T-helper 17 cell (primary cell): ENCODE results near the gene ZDHHC12. TPM values are rescaled to one million over a fixed set of nuclear protein-coding genes. Genes with fewer than 3 reads are reported as not detected.

Source experiments
- ATAC-seq: fragments of 150-1000 bp; cut with Tn5 transposase; 2 replicates; pipeline ENCODE4 v1.10.0; 2021; ENCODE audit warnings: mild to moderate bottlenecking, moderate library complexity
- DNase-seq, 3 donors: peaks; one replicate each; pipeline versions ENCODE4 v3.0.0 to v3.0.0-alpha.2; 2020 to 2021
- H3K9me3 ChIP-seq: one replicate; pipeline ENCODE4 v1.7.0; 2013; ENCODE audit warnings: low read length, mild to moderate bottlenecking; ENCODE audit not compliant: control insufficient read depth, poor library complexity, severe bottlenecking
- H3K27ac Mint-ChIP-seq: one replicate; pipeline ENCODE4 v1.8.0; 2022; ENCODE audit warnings: mild to moderate bottlenecking, moderate library complexity, mixed read lengths
- H3K27me3 Mint-ChIP-seq: one replicate; pipeline ENCODE4 v1.8.0; 2022; ENCODE audit warnings: mixed read lengths
- H3K36me3 Mint-ChIP-seq: one replicate; pipeline ENCODE4 v1.8.0; 2022; ENCODE audit warnings: low read depth, mixed read lengths
- H3K4me1 Mint-ChIP-seq: one replicate; pipeline ENCODE4 v1.8.0; 2022; ENCODE audit warnings: mild to moderate bottlenecking, mixed read lengths
- H3K4me3 Mint-ChIP-seq: one replicate; pipeline ENCODE4 v1.8.0; 2022; ENCODE audit warnings: mild to moderate bottlenecking, moderate library complexity, mixed read lengths
- total RNA-seq, 4 donors: library from RNA in 2 of 4; stranded (reverse) in 2 of 4; gene quantifications; one replicate each; pipeline ENCODE4 v1.2.3 and lab custom pipeline; 2022 to 2026

The ZDHHC12 gene
- total RNA-seq, 2 donors from 2014 or later, result 23.5 to 26.9 TPM

DNA sequence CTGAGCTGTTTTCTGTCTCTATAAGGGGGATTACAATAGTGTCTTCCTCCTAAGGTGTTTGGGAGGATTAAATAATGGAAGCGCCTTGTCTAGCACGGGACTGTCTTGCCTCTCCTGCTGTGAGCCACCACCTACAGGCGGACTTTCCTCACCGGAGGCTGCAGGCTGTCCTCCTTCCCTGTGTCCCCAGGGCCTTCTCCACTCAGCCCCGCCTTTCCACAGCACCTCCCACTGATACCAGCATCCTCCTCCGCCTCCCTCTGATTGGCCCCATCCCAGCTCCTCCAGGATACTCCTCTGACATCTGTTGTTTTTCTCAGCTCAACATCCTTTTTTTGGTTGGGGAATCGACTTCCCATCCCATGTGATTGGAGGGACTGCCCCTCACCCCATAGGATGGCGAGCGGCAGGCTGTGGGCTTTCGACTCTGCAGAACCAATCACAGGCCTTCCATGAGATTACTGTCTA lies 851 bp upstream of the ZDHHC12 start:
- Mint-ChIP-seq H3K4me3 (peak overlapping the region; percentile 95), H3K36me3 (no peaks in the 10 kb centered on the region), H3K27ac (peak overlapping the region; percentile 93), H3K27me3 (no peaks in the 10 kb centered on the region), H3K4me1 (peaks cover 34% of the 10 kb centered on the region)
- DNase-seq (peak in 1 of 3 donors; percentile 41), ATAC-seq (peak; percentile 4)
- no peaks in the 10 kb centered on the region for H3K9me3 ChIP-seq

DNA sequence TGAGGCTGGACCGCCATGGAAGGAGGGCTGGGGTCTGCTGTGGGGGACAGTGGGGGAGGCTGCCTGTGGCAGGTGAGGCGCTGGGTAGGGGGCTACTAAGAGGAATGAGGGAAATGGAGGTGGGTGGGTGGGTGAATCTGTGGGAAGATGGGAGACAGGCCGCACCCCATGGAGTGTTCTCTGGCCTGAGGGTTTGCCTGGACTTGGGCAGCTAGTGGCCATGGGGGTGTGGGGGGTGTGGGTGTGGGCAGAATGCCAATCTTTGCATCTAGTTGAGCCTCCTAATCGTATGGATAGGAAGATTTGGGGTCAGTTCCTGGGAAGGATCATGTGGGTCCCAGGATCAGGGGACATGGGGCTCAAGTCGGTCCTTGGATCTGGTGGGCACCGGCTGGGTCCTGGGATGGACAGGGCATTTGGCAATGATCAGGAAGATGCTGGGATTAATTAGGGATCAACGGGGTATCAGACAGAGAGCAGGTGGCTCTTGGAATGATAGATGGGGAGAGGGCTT lies 518 bp downstream of the ZDHHC12 start:
- no peaks in the 10 kb centered on the region for H3K36me3 Mint-ChIP-seq
- ATAC-seq, result no peak
- peaks cover 34% of the 10 kb centered on the region for H3K4me1 Mint-ChIP-seq
- peak overlapping the region; percentile 93 for H3K27ac Mint-ChIP-seq
- no peak for DNase-seq
- H3K4me3 Mint-ChIP-seq, result peak overlapping the region; percentile 95
- H3K27me3 Mint-ChIP-seq, result no peaks in the 10 kb centered on the region
- no peaks in the 10 kb centered on the region for H3K9me3 ChIP-seq

DNA sequence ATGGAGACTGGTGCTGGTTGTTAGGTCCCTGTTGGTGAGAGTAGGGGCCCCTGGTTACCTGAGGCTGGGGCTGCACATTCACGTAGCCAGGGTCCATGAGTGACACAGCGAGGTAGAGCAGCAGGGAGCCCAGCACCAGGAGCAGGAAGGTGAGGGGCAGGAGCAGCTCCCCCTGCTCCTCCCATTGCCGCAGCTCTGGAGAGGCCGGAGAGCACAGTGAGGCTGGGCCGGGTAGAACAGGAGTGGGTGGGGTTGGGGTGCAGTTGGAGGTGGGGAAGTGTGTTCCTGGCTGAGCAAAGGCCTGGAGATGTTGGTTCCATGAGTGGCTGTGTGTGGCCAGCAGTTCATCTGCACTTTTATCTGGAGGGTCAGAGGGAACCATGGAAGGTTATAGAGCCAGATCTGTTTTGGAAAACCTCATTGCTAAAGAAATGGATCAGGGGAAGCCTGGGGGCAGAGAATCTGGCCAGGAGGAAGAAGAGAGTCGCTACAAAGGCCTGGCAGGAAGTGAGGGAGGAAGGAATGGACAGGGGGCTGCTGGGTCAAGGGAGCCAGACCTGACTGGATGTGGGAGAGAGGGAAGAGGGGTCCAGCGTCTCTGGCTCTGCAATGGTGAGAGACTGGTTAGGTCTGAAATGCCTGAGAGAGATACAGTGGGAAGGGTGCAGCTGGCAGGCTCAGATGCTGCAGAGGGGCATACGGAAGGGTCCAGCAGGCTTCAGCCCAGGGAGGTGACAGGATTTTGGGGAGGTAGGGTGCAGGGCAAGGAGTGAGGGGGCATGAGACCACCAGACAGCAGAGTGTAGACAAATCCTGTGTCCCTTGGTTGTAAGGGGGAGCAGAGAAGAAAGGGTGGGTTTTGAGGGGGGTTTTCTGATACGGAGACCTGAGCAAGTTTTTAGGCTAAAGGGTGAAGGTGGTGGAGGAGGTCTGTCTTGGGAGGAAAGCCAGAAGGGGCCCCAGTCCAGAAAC lies 1.3 kb downstream of the ZDHHC12 start:
- DNase-seq (no peak), ATAC-seq (no peak)
- peak overlapping the region; percentile 93 for H3K27ac Mint-ChIP-seq

DNA sequence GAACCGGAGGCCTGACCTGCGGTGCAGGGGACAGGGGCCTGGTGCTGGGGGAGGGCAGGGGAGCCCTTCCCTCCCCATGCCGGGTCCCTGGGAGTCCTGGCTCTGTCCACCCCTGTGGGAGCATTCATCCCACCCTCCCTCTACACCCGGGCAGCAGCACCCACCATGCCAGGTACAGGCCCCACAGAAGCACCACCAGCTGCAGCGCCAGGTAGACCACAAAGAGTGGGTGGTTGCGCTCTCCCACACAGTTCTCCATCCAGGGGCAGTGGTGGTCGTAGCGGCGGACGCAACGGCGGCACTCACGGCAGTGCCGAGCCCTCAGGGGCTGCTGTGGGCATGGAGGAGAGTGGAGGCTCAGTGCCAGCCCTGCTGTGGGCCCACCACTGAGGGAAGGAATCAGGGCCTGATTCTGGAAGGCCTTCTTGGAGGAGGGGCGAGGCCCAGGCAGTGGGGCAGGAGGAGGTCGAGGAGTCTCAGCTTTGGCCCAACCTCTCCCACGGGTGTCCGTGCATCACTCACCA lies 2.4 kb downstream of the ZDHHC12 start:
- Mint-ChIP-seq H3K27me3 (no peaks in the 10 kb centered on the region), H3K4me3 (peak overlapping the region; percentile 95), H3K4me1 (peaks cover 28% of the 10 kb centered on the region), H3K36me3 (no peaks in the 10 kb centered on the region), H3K27ac (no peak overlapping the region)
- DNase-seq, result no peak
- H3K9me3 ChIP-seq, result no peaks in the 10 kb centered on the region
- no peak for ATAC-seq

More for the DNA sequence above, 1.3 kb downstream of the ZDHHC12 start:
- peaks cover 30% of the 10 kb centered on the region for H3K4me1 Mint-ChIP-seq
- peak overlapping the region; percentile 95 for H3K4me3 Mint-ChIP-seq
- no peaks in the 10 kb centered on the region for H3K9me3 ChIP-seq
- H3K36me3 Mint-ChIP-seq, result no peaks in the 10 kb centered on the region
- H3K27me3 Mint-ChIP-seq, result no peaks in the 10 kb centered on the region

DNA sequence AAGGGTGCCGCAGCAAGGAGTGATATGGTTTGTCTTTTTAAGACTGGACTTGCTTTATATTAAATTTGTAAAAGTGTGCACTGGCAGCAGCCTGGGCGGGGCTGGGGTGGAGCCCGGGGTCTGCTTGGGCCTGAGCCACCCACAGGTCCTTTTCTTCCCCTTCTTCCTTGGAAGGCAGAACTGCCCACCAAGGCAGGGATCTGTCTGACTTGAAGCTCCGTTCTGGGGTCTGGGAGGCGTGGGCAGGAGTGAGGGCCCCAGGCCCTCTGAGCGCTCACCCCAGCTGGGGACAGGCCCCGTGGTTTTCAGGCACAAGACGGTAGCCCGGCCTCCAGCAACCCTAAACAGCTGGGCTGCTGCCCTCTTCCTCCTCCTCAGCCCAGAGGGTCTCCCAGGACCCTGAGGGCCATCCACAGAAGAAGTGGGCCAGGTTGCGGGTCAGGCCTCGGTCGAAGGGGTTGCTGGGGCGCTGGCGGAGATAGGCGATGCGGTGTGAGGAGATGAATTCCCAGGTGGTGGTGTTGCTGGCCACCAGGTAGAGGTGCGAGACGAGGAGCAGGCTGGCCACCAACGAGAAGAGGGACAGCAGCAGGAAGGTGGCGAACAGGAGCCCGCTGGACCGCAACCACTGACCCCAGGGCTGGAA lies 3.0 kb downstream of the ZDHHC12 start:
- Mint-ChIP-seq H3K27ac (peak overlapping the region; percentile 61), H3K36me3 (no peaks in the 10 kb centered on the region), H3K4me3 (no peak overlapping the region), H3K4me1 (peaks cover 27% of the 10 kb centered on the region), H3K27me3 (no peaks in the 10 kb centered on the region)
- no peaks in the 10 kb centered on the region for H3K9me3 ChIP-seq
- no peak for DNase-seq
- ATAC-seq, result no peak

DNA sequence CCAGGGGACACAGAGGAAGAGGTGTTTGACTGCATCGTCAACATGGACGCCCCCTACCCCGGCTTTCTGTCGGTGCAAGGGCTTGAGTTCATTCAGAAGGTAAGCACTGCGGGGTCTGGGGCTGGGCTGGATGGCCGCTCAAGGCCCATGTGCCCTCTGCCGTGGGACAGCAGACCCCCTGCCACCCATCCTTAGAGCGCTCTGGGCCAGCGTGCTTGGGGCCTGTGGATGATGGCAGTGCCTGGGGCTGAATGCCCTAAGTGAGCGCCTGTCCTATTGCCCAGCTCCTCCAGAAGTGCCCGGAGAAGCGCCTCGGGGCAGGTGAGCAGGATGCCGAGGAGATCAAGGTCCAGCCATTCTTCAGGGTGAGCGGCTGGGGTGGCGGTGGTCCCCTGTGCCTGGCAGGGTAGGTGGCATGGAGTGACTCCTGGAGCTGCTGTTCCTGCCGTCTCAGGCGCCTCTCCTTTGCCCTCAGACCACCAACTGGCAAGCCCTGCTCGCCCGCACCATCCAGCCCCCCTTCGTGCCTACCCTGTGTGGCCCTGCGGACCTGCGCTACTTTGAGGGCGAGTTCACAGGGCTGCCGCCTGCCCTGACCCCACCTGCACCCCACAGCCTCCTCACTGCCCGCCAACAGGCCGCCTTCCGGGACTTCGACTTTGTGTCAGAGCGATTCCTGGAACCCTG lies 3.9 kb downstream of the ZDHHC12 start:
- no peaks in the 10 kb centered on the region for H3K9me3 ChIP-seq
- Mint-ChIP-seq H3K4me1 (peaks cover 24% of the 10 kb centered on the region), H3K36me3 (no peaks in the 10 kb centered on the region), H3K27me3 (no peaks in the 10 kb centered on the region), H3K27ac (no peak overlapping the region), H3K4me3 (no peak overlapping the region)
- ATAC-seq (no peak), DNase-seq (no peak)

DNA sequence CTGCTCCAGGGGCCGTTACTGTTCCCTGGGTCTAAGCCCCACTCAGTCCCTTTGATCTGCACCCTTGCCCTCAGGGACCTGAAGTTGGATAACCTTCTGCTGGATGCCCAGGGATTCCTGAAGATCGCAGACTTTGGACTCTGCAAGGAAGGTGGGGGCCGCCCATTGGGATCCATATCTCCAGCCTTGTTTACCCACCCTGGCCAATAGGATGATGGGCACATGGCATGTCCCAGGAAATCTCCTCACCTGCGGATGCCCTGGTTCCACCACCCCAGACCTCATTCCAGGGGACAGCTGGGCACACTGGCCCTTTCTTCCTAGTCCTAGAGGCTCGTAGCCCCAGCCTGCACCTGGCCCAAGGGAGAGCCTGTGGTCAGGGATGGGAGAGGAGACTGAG lies 5.5 kb downstream of the ZDHHC12 start:
- no peak overlapping the region for H3K27ac Mint-ChIP-seq
- no peaks in the 10 kb centered on the region for H3K36me3 Mint-ChIP-seq
- DNase-seq (no peak), ATAC-seq (no peak)
- no peaks in the 10 kb centered on the region for H3K27me3 Mint-ChIP-seq
- no peak overlapping the region for H3K4me3 Mint-ChIP-seq
- peaks cover 13% of the 10 kb centered on the region for H3K4me1 Mint-ChIP-seq
- H3K9me3 ChIP-seq, result no peaks in the 10 kb centered on the region

DNA sequence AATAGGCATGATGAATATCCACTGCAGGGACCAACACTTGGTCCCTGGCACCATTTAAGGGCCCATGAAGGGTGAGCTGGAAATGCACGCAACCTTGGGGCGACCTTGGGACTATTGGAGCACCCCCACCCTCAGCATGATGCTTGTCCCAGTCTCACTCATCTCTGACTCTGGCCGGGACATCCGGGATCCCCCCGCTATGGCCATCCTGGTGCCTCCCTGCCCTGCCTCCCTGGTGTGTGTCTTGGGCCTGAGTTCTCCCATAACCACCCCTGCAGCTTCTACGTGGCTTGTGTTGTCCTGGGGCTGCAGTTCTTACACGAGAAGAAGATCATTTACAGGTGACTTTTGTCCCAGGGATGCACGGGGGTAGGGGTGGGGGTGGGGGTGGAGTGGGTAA lies 5.9 kb downstream of the ZDHHC12 start:
- H3K4me3 Mint-ChIP-seq, result peak overlapping the region; percentile 31
- no peaks in the 10 kb centered on the region for H3K9me3 ChIP-seq
- no peaks in the 10 kb centered on the region for H3K36me3 Mint-ChIP-seq
- ATAC-seq (no peak), DNase-seq (no peak)
- no peaks in the 10 kb centered on the region for H3K27me3 Mint-ChIP-seq
- peaks cover 8% of the 10 kb centered on the region for H3K4me1 Mint-ChIP-seq
- H3K27ac Mint-ChIP-seq, result no peak overlapping the region

DNA sequence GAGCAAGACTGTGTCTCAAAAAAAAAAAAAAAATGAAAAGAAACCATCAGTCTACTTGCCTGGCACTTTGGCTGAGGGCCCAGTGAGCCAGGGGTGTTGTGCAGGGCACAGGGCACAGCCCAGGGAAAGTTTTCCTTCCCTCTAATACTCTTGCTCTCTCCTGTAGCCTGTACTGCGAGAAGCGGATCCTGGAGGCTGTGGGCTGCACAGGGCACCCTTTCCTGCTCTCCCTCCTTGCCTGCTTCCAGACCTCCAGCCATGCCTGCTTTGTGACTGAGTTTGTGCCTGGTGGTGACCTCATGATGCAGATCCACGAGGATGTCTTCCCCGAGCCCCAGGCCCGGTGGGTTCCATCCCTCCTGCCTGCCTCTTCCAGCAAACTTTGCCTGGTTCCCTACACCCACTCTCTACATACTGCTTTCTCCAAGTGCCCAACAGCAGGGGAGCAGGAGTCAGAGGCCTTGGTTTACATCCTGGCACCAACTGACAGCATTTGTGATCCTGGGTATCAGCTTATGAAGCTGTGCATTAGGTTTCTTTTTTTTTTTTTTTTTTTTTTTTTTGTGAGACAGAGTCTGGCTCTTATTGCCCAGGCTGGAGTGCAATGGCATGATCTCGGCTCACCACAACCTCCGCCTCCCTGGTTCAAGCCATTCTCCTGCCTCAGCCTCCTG lies 7.2 kb downstream of the ZDHHC12 start:
- no peak for ATAC-seq
- Mint-ChIP-seq H3K36me3 (no peaks in the 10 kb centered on the region), H3K27ac (no peak overlapping the region), H3K4me3 (no peak overlapping the region), H3K4me1 (no peaks in the 10 kb centered on the region), H3K27me3 (no peaks in the 10 kb centered on the region)
- H3K9me3 ChIP-seq, result no peaks in the 10 kb centered on the region
- no peak for DNase-seq

DNA sequence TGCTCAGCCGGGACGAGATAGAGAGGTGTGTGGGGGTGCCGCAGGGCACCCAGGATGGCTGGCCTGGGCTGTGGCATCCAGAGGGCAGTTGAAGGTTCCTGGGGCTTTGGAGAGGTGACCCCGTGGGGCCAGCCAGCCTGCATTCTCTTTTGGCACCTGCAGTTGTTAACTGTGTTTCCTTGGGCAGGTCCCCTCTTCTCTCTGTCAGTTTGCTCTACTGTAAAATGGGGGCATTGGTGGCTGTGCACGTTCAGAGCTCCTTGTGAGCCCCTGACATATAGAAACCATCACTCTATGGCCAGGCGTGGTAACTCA lies 8.5 kb downstream of the ZDHHC12 start:
- DNase-seq (no peak), ATAC-seq (no peak)
- Mint-ChIP-seq H3K4me1 (no peaks in the 10 kb centered on the region), H3K27me3 (no peaks in the 10 kb centered on the region), H3K36me3 (no peaks in the 10 kb centered on the region), H3K27ac (no peak overlapping the region), H3K4me3 (no peak overlapping the region)
- H3K9me3 ChIP-seq, result no peaks in the 10 kb centered on the region

DNA sequence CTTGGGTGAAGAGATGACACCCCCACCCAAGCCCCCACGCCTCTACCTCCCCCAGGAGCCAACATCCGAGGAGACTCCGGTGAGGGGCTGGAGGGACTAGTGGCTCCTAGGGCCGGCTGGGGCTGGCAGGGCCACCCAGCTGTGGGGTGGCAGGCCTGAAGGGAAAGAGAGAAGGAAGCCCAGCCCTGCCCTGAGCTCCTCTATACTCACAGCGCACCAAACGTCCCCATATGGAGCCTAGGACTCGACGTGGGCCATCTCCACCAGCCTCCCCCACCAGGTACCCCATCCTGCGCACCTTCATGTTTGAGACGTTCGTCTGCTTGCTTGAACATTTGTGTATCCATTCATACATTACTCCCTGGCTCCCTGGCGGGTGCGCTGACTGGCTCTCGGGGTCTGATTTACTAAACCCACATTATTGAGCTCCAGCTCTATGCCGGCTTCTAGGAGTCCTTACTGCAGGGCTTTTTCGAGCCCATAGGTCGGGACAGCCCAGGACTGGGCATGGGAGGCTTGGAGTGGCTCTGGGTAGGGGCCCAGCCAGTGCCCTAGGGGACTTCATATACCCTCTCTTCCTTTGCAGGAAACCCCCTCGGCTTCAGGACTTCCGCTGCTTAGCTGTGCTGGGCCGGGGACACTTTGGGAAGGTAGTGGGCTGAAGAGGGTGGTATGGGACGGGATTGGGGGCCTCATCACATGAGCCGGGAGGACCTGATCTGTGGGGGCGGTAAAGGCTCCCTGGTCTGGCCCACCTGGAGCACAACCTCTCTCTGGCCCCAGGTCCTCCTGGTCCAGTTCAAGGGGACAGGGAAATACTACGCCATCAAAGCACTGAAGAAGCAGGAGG lies 9.1 kb downstream of the ZDHHC12 start:
- no peak overlapping the region for H3K4me3 Mint-ChIP-seq
- H3K27me3 Mint-ChIP-seq, result no peaks in the 10 kb centered on the region
- no peaks in the 10 kb centered on the region for H3K9me3 ChIP-seq
- DNase-seq (no peak), ATAC-seq (no peak)
- H3K27ac Mint-ChIP-seq, result no peak overlapping the region
- H3K4me1 Mint-ChIP-seq, result no peaks in the 10 kb centered on the region
- H3K36me3 Mint-ChIP-seq, result no peaks in the 10 kb centered on the region
